Ishikawa (cell line): ENCODE data around the gene IL12RB2.

Experiments used
- CEBPB ChIP-seq: IDR thresholded peaks from 2 replicates; pipeline ENCODE4 v1.6.1; 2012
- CREB1 ChIP-seq: IDR thresholded peaks from 2 replicates; pipeline ENCODE4 v1.6.1; 2012; ENCODE audit warnings: low read depth
- EGR1 ChIP-seq: IDR thresholded peaks from 2 replicates; pipeline ENCODE4 v1.6.1; 2012
- EP300 ChIP-seq: IDR thresholded peaks from 2 replicates; pipeline ENCODE4 v1.6.1; 2012; ENCODE audit warnings: borderline replicate concordance
- FOXM1 ChIP-seq: IDR thresholded peaks from 2 replicates; pipeline ENCODE4 v1.6.1; 2012; ENCODE audit warnings: low read depth, borderline replicate concordance
- MAX ChIP-seq: IDR thresholded peaks from 2 replicates; pipeline ENCODE4 v1.6.1; 2012
- NFIC ChIP-seq: IDR thresholded peaks from 2 replicates; pipeline ENCODE4 v1.6.1; 2012
- RAD21 ChIP-seq: IDR thresholded peaks from 2 replicates; pipeline ENCODE4 v1.6.1; 2012; ENCODE audit warnings: low read depth
- REST ChIP-seq: IDR thresholded peaks from 2 replicates; pipeline ENCODE4 v1.6.1; 2012; ENCODE audit warnings: low read depth, mild to moderate bottlenecking
- TAF1 ChIP-seq: IDR thresholded peaks from 2 replicates; pipeline ENCODE4 v1.6.1; 2012; ENCODE audit warnings: low read depth, mild to moderate bottlenecking
- TCF12 ChIP-seq: IDR thresholded peaks from 2 replicates; pipeline ENCODE4 v1.6.1; 2012; ENCODE audit warnings: low read depth
- TEAD4 ChIP-seq: IDR thresholded peaks from 2 replicates; pipeline ENCODE4 v1.6.1; 2012
- YY1 ChIP-seq: IDR thresholded peaks from 2 replicates; pipeline ENCODE4 v1.6.1; 2012; ENCODE audit warnings: low read depth
- ZBTB7A ChIP-seq: IDR thresholded peaks from 2 replicates; pipeline ENCODE4 v1.6.1; 2012; ENCODE audit warnings: low read depth
- TF ChIP-seq, protein P1 (sequence below): IDR thresholded peaks from 2 replicates; pipeline ENCODE4 v1.6.1; 2012

The IL12RB2 gene

DNA sequence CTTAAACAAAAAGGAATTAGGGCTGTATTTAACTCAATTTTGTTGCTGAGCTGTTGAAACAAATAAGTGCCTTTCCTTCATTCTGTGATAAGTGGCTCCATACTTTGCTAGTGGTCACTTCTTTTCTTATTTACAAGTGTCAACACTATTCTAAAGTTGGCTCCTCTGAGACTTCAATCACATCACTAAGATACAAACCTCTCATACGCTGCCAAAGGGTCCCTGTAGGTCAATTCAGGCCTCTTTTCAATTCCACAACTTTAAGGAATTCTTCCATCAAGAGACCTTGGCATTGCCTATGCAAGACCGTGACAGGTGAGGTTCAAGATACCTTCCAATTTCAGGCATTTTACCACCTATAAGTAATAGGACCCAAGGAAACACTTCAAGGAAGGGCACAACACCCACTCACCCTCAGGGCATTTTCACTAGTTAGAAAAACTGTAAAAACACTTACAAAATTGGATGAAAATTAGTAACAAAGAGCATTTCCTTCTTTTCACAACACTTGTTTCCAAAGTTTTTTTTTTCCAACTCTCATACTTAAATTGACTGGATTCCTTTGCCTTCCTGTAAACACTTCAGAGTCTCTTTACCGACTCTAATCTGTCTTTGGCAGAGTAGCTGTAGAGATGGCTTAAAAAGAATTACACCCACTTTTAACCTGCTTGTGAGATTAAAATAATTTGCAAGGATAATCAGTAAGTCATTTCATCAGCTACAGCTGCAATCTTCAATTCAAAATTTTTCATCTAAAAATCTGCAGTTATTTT is 98.0 kb downstream of the IL12RB2 start:
- TF ChIP-seq CEBPB (no peak), TEAD4 (no peak), FOXM1 (no peak), ZBTB7A (no peak), EGR1 (no peak), YY1 (no peak), REST (no peak), TCF12 (no peak), TAF1 (no peak)
- TF ChIP-seq, protein P1, sequence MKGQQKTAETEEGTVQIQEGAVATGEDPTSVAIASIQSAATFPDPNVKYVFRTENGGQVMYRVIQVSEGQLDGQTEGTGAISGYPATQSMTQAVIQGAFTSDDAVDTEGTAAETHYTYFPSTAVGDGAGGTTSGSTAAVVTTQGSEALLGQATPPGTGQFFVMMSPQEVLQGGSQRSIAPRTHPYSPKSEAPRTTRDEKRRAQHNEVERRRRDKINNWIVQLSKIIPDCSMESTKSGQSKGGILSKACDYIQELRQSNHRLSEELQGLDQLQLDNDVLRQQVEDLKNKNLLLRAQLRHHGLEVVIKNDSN, result no peak

- no peak for TF ChIP-seq EGR1
- no peak for TF ChIP-seq CEBPB
- no peak for TF ChIP-seq TAF1
- TF ChIP-seq NFIC, result no peak
- TF ChIP-seq, protein P1, result no peak
- TF ChIP-seq CREB1, result no peak
- no peak for TF ChIP-seq REST
- TF ChIP-seq YY1, result no peak
- TF ChIP-seq RAD21, result no peak
- no peak for TF ChIP-seq FOXM1
These were observed 99.8 kb downstream of the IL12RB2 start for GRCh38 chr1:67407498-67407897.

- no peak for TF ChIP-seq RAD21
- TF ChIP-seq TAF1, result no peak
- no peak for TF ChIP-seq CREB1
- TF ChIP-seq, protein P1, result no peak
- TF ChIP-seq REST, result no peak
- TF ChIP-seq YY1, result no peak
These were observed 100.5 kb downstream of the IL12RB2 start for GRCh38 chr1:67408148-67408547.

- TF ChIP-seq FOXM1, result no peak
- no peak for TF ChIP-seq EP300
- TF ChIP-seq TAF1, result no peak
- TF ChIP-seq EGR1, result no peak
- TF ChIP-seq NFIC, result no peak
- no peak for TF ChIP-seq YY1
- no peak for TF ChIP-seq MAX
- no peak for TF ChIP-seq CREB1
- no peak for TF ChIP-seq REST
- no peak for TF ChIP-seq TCF12
- no peak for TF ChIP-seq RAD21
- TF ChIP-seq, protein P1, result no peak
These were observed 106.9 kb downstream of the IL12RB2 start for GRCh38 chr1:67414574-67414973.
